ENCODE data around the gene LSM3.

Gene LSM3

GRCh38 chr3:14178247-14179113 lies at the start of gene LSM3, which contains the start of gene XPC:
TSS of gene LSM3 (plus strand) at chr3:14178817. CDS start at chr3:14178861, 44 bp downstream.
TSS of gene XPC (minus strand) at chr3:14178601. CDS start at chr3:14178568, 33 bp downstream.
- DNase-seq (ENCODE audit: extremely low read depth in 1 of 2, low read depth in 1 of 2) = peak; percentile 92 to 97

- no peak for DNase-seq (ENCODE audit: extremely low read depth in 1 of 2, low read depth in 1 of 2)
Observed at GRCh38 chr3:14129296-14129695, 49.3 kb upstream of the LSM3 start.

- DNase-seq (ENCODE audit: extremely low read depth in 1 of 2, low read depth in 1 of 2) = no peak
Observed at GRCh38 chr3:14130230-14130629, 48.4 kb upstream of the LSM3 start.

- no peak for DNase-seq (ENCODE audit: extremely low read depth in 1 of 2, low read depth in 1 of 2)
Observed at GRCh38 chr3:14130707-14131106, 47.9 kb upstream of the LSM3 start.

GRCh38 chr3:14131134-14131533 lies 47.5 kb upstream of the LSM3 start:
- no peak for DNase-seq (ENCODE audit: extremely low read depth in 1 of 2, low read depth in 1 of 2)

- DNase-seq (ENCODE audit: extremely low read depth in 1 of 2, low read depth in 1 of 2) = no peak
Observed at GRCh38 chr3:14132120-14132519, 46.5 kb upstream of the LSM3 start.

- DNase-seq (ENCODE audit: extremely low read depth in 1 of 2, low read depth in 1 of 2) = no peak
Observed at GRCh38 chr3:14132689-14133088, 45.9 kb upstream of the LSM3 start.

- DNase-seq (ENCODE audit: extremely low read depth in 1 of 2, low read depth in 1 of 2) = no peak
Observed at GRCh38 chr3:14133188-14133800, 45.3 kb upstream of the LSM3 start.

- no peak for DNase-seq (ENCODE audit: extremely low read depth in 1 of 2, low read depth in 1 of 2)
Observed at GRCh38 chr3:14133876-14134275, 44.7 kb upstream of the LSM3 start.

GRCh38 chr3:14134291-14134690 lies 44.3 kb upstream of the LSM3 start:
- DNase-seq (ENCODE audit: extremely low read depth in 1 of 2, low read depth in 1 of 2) = no peak

GRCh38 chr3:14135581-14135980 lies 43.0 kb upstream of the LSM3 start:
- DNase-seq (ENCODE audit: extremely low read depth in 1 of 2, low read depth in 1 of 2) = no peak

- DNase-seq (ENCODE audit: extremely low read depth in 1 of 2, low read depth in 1 of 2) = no peak
Observed at GRCh38 chr3:14137004-14137403, 41.6 kb upstream of the LSM3 start.

GRCh38 chr3:14137445-14137844 lies 41.2 kb upstream of the LSM3 start:
- DNase-seq (ENCODE audit: extremely low read depth in 1 of 2, low read depth in 1 of 2) = no peak

- DNase-seq (ENCODE audit: extremely low read depth in 1 of 2, low read depth in 1 of 2) = no peak
Observed at GRCh38 chr3:14138109-14138877, 40.3 kb upstream of the LSM3 start.

GRCh38 chr3:14138878-14139655 lies 39.5 kb upstream of the LSM3 start:
- no peak for DNase-seq (ENCODE audit: extremely low read depth in 1 of 2, low read depth in 1 of 2)

- no peak for DNase-seq (ENCODE audit: extremely low read depth in 1 of 2, low read depth in 1 of 2)
Observed at GRCh38 chr3:14139771-14140170, 38.8 kb upstream of the LSM3 start.

- no peak for DNase-seq (ENCODE audit: extremely low read depth in 1 of 2, low read depth in 1 of 2)
Observed at GRCh38 chr3:14140668-14141067, 37.9 kb upstream of the LSM3 start.

- DNase-seq (ENCODE audit: extremely low read depth in 1 of 2, low read depth in 1 of 2) = no peak
Observed at GRCh38 chr3:14141144-14141543, 37.5 kb upstream of the LSM3 start.

GRCh38 chr3:14141602-14142341 lies 36.8 kb upstream of the LSM3 start:
- no peak for DNase-seq (ENCODE audit: extremely low read depth in 1 of 2, low read depth in 1 of 2)
